HepG2 (cell line): ENCODE measurements around the gene CFAP97D1. TPM values are rescaled to one million over a fixed set of nuclear protein-coding genes. Genes with fewer than 3 reads are reported as not detected.

ENCODE experiments used
- AKAP8 ChIP-seq: sonication (generic); formaldehyde crosslinking; IDR thresholded peaks from 2 replicates; pipeline ENCODE4 v1.5.1; 2020; ENCODE audit warnings: mild to moderate bottlenecking, missing genetic modification reagents
- ATF7 ChIP-seq, 2 experiments: fragments of 450-650 bp in 1 of 2; sonication (generic) in 1 of 2; formaldehyde crosslinking in 1 of 2; IDR thresholded peaks; 2 replicates each; pipeline versions ENCODE4 v1.4.0 to v1.6.1; 2016 to 2020; ENCODE audit warnings: antibody characterized with exemption in 1 of 2, mild to moderate bottlenecking in 1 of 2, missing genetic modification reagents in 1 of 2
- CAMTA2 ChIP-seq: sonication (generic); formaldehyde crosslinking; IDR thresholded peaks from 2 replicates; pipeline ENCODE4 v1.4.0; 2020; ENCODE audit warnings: mild to moderate bottlenecking, missing genetic modification reagents, borderline replicate concordance
- MTA1 ChIP-seq: sonication (generic); formaldehyde crosslinking; IDR thresholded peaks from 2 replicates; pipeline ENCODE4 v1.4.0; 2020; ENCODE audit warnings: missing genetic modification reagents, mild to moderate bottlenecking, borderline replicate concordance
- POGZ ChIP-seq: sonication (generic); formaldehyde crosslinking; IDR thresholded peaks from 2 replicates; pipeline ENCODE4 v1.4.0; 2020; ENCODE audit warnings: mild to moderate bottlenecking, missing genetic modification reagents
- PPARG ChIP-seq: conservative IDR thresholded peaks from 2 replicates; pipeline ENCODE4 v1.6.1; 2016; ENCODE audit warnings: missing biosample characterization, missing genetic modification reagents
- XBP1 ChIP-seq: sonication (generic); formaldehyde crosslinking; IDR thresholded peaks from 2 replicates; pipeline ENCODE4 v1.5.0; 2020; ENCODE audit warnings: missing genetic modification reagents
- ZNF124 ChIP-seq: sonication (generic); formaldehyde crosslinking; IDR thresholded peaks from 2 replicates; pipeline ENCODE4 v1.4.0; 2020; ENCODE audit warnings: missing genetic modification reagents
- ZNF343 ChIP-seq: sonication (generic); formaldehyde crosslinking; IDR thresholded peaks from 2 replicates; pipeline ENCODE4 v1.4.0; 2020; ENCODE audit warnings: mild to moderate bottlenecking, missing genetic modification reagents
- polyA plus RNA-seq, 8 experiments: library from polyadenylated mRNA; depleted of rRNA in 3 of 8; stranded (reverse) in 7 of 8; unstranded in 1 of 8; fragments of >200 nt; fragmentation: Illumina TruSeq in 4 of 8; extraction: Trizol in 4 of 8; gene quantifications; 2 replicates each; pipeline versions ENCODE4 v1.2.1 to v1.2.3, GENCODE V29; 2011 to 2016; ENCODE audit warnings: low read depth in 4 of 8, missing spikeins in 1 of 8, mixed read lengths in 1 of 8; ENCODE audit not compliant: insufficient read depth in 1 of 8
- total RNA-seq, 5 experiments: library from RNA; depleted of rRNA; stranded (reverse); fragments of >200 nt; fragmentation: Illumina TruSeq; extraction: Trizol; gene quantifications; 2 replicates each; pipeline ENCODE4 v1.2.3, GENCODE V29; 2016; ENCODE audit warnings: low read depth in 1 of 5
- TF ChIP-seq, protein P1 (sequence below): sonication (generic); formaldehyde crosslinking; IDR thresholded peaks from 2 replicates; pipeline ENCODE4 v1.4.0; 2020; ENCODE audit warnings: missing genetic modification reagents
- TF ChIP-seq, protein P2 (sequence below): sonication (generic); formaldehyde crosslinking; IDR thresholded peaks from 2 replicates; pipeline ENCODE4 v1.4.0; 2020; ENCODE audit warnings: missing genetic modification reagents
- TF ChIP-seq, protein P3 (sequence below): sonication (generic); formaldehyde crosslinking; IDR thresholded peaks from 2 replicates; pipeline ENCODE4 v1.5.1; 2020; ENCODE audit warnings: mild to moderate bottlenecking, missing genetic modification reagents, borderline replicate concordance
- TF ChIP-seq, protein P4 (sequence below): sonication (generic); formaldehyde crosslinking; IDR thresholded peaks from 2 replicates; pipeline ENCODE4 v1.4.0; 2020; ENCODE audit warnings: missing genetic modification reagents, borderline replicate concordance

The CFAP97D1 gene
- total and polyA plus RNA-seq, 2 of the 13 experiments (the other 11 are each of a cell fraction or from before 2014, with no cell fraction given) = 0.02 TPM; not detected in 1

DNA sequence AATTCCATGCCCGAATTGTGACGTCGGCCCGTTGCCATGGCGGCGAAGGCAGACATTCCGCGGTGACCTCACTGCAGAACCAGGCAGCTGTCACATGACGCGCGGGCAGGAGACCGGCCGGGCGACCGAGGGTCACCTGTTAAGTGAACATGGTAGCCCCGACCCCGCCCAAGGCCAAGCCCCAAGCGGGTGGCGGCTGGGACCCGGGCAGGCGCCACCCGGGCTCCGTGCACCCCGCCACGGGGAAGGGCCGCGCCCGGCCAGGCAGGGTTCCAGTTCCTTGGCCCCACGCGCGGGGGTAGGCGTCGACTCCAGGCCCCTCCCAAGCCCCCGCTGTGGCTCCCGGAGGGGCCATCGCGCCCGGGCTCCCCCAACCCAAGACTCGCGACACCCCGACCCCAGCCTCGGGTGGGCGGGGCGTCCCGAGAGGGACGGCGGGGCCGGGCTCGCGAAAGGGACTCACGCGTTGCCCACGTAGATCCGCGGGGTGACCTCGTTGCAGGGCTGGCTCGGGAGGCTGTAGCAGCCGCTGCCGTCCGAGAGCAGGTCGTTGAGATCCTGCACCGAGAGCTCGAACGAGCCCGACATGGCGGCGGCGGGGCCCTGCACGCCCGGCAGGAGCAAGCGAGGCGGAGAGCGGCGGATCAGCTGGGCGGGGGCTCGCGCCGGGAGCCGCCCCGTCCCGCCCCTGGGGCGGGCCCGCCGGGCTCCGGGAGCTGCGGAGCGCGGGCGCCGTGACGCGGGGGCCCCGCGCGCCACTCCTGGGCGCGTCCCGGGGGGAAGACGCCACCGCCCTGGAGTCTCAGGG is 1.7 kb upstream of the CFAP97D1 start, which contains the start of gene DUSP3 (continued):
- TF ChIP-seq, protein P1, sequence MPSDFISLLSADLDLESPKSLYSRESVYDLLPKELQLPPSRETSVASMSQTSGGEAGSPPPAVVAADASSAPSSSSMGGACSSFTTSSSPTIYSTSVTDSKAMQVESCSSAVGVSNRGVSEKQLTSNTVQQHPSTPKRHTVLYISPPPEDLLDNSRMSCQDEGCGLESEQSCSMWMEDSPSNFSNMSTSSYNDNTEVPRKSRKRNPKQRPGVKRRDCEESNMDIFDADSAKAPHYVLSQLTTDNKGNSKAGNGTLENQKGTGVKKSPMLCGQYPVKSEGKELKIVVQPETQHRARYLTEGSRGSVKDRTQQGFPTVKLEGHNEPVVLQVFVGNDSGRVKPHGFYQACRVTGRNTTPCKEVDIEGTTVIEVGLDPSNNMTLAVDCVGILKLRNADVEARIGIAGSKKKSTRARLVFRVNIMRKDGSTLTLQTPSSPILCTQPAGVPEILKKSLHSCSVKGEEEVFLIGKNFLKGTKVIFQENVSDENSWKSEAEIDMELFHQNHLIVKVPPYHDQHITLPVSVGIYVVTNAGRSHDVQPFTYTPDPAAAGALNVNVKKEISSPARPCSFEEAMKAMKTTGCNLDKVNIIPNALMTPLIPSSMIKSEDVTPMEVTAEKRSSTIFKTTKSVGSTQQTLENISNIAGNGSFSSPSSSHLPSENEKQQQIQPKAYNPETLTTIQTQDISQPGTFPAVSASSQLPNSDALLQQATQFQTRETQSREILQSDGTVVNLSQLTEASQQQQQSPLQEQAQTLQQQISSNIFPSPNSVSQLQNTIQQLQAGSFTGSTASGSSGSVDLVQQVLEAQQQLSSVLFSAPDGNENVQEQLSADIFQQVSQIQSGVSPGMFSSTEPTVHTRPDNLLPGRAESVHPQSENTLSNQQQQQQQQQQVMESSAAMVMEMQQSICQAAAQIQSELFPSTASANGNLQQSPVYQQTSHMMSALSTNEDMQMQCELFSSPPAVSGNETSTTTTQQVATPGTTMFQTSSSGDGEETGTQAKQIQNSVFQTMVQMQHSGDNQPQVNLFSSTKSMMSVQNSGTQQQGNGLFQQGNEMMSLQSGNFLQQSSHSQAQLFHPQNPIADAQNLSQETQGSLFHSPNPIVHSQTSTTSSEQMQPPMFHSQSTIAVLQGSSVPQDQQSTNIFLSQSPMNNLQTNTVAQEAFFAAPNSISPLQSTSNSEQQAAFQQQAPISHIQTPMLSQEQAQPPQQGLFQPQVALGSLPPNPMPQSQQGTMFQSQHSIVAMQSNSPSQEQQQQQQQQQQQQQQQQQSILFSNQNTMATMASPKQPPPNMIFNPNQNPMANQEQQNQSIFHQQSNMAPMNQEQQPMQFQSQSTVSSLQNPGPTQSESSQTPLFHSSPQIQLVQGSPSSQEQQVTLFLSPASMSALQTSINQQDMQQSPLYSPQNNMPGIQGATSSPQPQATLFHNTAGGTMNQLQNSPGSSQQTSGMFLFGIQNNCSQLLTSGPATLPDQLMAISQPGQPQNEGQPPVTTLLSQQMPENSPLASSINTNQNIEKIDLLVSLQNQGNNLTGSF = peak; percentile 59
- TF ChIP-seq, protein P2, sequence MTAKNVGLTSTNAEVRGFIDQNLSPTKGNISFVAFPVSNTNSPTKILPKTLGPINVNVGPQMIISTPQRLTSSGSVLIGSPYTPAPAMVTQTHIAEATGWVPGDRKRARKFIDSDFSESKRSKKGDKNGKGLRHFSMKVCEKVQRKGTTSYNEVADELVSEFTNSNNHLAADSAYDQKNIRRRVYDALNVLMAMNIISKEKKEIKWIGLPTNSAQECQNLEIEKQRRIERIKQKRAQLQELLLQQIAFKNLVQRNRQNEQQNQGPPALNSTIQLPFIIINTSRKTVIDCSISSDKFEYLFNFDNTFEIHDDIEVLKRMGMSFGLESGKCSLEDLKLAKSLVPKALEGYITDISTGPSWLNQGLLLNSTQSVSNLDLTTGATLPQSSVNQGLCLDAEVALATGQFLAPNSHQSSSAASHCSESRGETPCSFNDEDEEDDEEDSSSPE (CRISPR knock-in tag) = peak; percentile 70; the same call in 1 of the 2 replicates
- TF ChIP-seq, protein P3, sequence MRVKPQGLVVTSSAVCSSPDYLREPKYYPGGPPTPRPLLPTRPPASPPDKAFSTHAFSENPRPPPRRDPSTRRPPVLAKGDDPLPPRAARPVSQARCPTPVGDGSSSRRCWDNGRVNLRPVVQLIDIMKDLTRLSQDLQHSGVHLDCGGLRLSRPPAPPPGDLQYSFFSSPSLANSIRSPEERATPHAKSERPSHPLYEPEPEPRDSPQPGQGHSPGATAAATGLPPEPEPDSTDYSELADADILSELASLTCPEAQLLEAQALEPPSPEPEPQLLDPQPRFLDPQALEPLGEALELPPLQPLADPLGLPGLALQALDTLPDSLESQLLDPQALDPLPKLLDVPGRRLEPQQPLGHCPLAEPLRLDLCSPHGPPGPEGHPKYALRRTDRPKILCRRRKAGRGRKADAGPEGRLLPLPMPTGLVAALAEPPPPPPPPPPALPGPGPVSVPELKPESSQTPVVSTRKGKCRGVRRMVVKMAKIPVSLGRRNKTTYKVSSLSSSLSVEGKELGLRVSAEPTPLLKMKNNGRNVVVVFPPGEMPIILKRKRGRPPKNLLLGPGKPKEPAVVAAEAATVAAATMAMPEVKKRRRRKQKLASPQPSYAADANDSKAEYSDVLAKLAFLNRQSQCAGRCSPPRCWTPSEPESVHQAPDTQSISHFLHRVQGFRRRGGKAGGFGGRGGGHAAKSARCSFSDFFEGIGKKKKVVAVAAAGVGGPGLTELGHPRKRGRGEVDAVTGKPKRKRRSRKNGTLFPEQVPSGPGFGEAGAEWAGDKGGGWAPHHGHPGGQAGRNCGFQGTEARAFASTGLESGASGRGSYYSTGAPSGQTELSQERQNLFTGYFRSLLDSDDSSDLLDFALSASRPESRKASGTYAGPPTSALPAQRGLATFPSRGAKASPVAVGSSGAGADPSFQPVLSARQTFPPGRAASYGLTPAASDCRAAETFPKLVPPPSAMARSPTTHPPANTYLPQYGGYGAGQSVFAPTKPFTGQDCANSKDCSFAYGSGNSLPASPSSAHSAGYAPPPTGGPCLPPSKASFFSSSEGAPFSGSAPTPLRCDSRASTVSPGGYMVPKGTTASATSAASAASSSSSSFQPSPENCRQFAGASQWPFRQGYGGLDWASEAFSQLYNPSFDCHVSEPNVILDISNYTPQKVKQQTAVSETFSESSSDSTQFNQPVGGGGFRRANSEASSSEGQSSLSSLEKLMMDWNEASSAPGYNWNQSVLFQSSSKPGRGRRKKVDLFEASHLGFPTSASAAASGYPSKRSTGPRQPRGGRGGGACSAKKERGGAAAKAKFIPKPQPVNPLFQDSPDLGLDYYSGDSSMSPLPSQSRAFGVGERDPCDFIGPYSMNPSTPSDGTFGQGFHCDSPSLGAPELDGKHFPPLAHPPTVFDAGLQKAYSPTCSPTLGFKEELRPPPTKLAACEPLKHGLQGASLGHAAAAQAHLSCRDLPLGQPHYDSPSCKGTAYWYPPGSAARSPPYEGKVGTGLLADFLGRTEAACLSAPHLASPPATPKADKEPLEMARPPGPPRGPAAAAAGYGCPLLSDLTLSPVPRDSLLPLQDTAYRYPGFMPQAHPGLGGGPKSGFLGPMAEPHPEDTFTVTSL (CRISPR knock-in tag) = no peak; the same call in 1 of the 2 replicates
- peak; percentile 89 for TF ChIP-seq ATF7 (IDR thresholded peaks at IDR 0.05)
- peak; percentile 98 for TF ChIP-seq ATF7 (CRISPR knock-in tag; IDR thresholded peaks at IDR 0.05)
- TF ChIP-seq CAMTA2 (CRISPR knock-in tag) = peak; percentile 67; the same call in 1 of the 2 replicates
- TF ChIP-seq, protein P4, sequence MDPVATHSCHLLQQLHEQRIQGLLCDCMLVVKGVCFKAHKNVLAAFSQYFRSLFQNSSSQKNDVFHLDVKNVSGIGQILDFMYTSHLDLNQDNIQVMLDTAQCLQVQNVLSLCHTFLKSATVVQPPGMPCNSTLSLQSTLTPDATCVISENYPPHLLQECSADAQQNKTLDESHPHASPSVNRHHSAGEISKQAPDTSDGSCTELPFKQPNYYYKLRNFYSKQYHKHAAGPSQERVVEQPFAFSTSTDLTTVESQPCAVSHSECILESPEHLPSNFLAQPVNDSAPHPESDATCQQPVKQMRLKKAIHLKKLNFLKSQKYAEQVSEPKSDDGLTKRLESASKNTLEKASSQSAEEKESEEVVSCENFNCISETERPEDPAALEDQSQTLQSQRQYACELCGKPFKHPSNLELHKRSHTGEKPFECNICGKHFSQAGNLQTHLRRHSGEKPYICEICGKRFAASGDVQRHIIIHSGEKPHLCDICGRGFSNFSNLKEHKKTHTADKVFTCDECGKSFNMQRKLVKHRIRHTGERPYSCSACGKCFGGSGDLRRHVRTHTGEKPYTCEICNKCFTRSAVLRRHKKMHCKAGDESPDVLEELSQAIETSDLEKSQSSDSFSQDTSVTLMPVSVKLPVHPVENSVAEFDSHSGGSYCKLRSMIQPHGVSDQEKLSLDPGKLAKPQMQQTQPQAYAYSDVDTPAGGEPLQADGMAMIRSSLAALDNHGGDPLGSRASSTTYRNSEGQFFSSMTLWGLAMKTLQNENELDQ = no peak
- TF ChIP-seq MTA1 (CRISPR knock-in tag) = peak; percentile 85
- TF ChIP-seq ZNF124 (CRISPR knock-in tag) = peak; percentile 9; the same call in 1 of the 2 replicates
- peak; percentile 85; the same call in 1 of the 2 replicates for TF ChIP-seq AKAP8 (CRISPR knock-in tag)
- TF ChIP-seq XBP1 = no peak; the same call in 1 of the 2 replicates
- TF ChIP-seq ZNF343 (CRISPR knock-in tag) = peak; percentile 87; the same call in 1 of the 2 replicates
- no peak; the same call in 1 of the 2 replicates for TF ChIP-seq POGZ (CRISPR knock-in tag)
- TF ChIP-seq PPARG (CRISPR knock-in tag) = no peak
